GM23338 (cell line): ENCODE results near the gene POLR3A. TPM values are rescaled to one million over a fixed set of nuclear protein-coding genes. Genes with fewer than 3 reads are reported as not detected.

Experiments
- ATAC-seq: fragments of 200-7000 bp; cut with Tn5 transposase; 3 replicates; pipeline ENCODE4 v1.9.1; 2020
- DNase-seq: peaks from one replicate; pipeline ENCODE4 v3.0.0-alpha.2; 2015; ENCODE audit warnings: low spot score
- H2AFZ ChIP-seq: fragments of 200-600 bp; sonication (generic); 2 replicates; pipeline ENCODE4 v1.8.0; 2016; ENCODE audit warnings: antibody characterized with exemption, mild to moderate bottlenecking, moderate library complexity
- H3F3A ChIP-seq: fragments of 200-600 bp; sonication (generic); replicated peaks from 2 replicates; pipeline ENCODE4 v1.8.0; 2017; ENCODE audit warnings: antibody characterized with exemption, mixed run types, low read depth
- H3K27ac ChIP-seq: fragments of 200-600 bp; sonication (generic); 2 replicates; pipeline ENCODE4 v1.6.1; 2016; ENCODE audit warnings: low read depth
- H3K27me3 ChIP-seq: fragments of 200-600 bp; sonication (generic); 2 replicates; pipeline ENCODE4 v1.8.0; 2016; ENCODE audit warnings: mild to moderate bottlenecking, mixed run types, moderate library complexity; ENCODE audit not compliant: insufficient read depth
- H3K36me3 ChIP-seq: fragments of 200-600 bp; sonication (generic); 2 replicates; pipeline ENCODE4 v1.8.0; 2016; ENCODE audit warnings: mild to moderate bottlenecking; ENCODE audit not compliant: insufficient read depth
- H3K4me1 ChIP-seq: fragments of 200-600 bp; sonication (generic); 2 replicates; pipeline ENCODE4 v1.8.0; 2016; ENCODE audit warnings: mild to moderate bottlenecking, moderate library complexity; ENCODE audit not compliant: insufficient read depth
- H3K4me2 ChIP-seq: fragments of 200-600 bp; sonication (generic); 2 replicates; pipeline ENCODE4 v1.7.1; 2017; ENCODE audit warnings: mixed run types
- H3K4me3 ChIP-seq: fragments of 200-600 bp; sonication (generic); 2 replicates; pipeline ENCODE4 v1.6.1; 2016; ENCODE audit warnings: mixed run types
- H3K79me2 ChIP-seq: fragments of 200-600 bp; sonication (generic); replicated peaks from 2 replicates; pipeline ENCODE4 v1.8.0; 2017; ENCODE audit warnings: mild to moderate bottlenecking; ENCODE audit not compliant: insufficient read depth
- H3K9me2 ChIP-seq: fragments of 200-600 bp; sonication (generic); 2 replicates; pipeline ENCODE4 v1.8.0; 2017; ENCODE audit not compliant: insufficient read depth
- H4K20me1 ChIP-seq: fragments of 200-600 bp; sonication (generic); replicated peaks from 2 replicates; pipeline ENCODE4 v1.8.0; 2017; ENCODE audit warnings: mild to moderate bottlenecking; ENCODE audit not compliant: insufficient read depth
- H3K27ac Mint-ChIP-seq: 2 replicates; pipeline ENCODE4 v1.8.0; 2020; ENCODE audit warnings: inconsistent platforms, mild to moderate bottlenecking, moderate library complexity, mixed read lengths
- H3K27me3 Mint-ChIP-seq: 3 replicates; pipeline ENCODE4 v1.8.0; 2022; ENCODE audit warnings: low read depth, mild to moderate bottlenecking, moderate library complexity, mixed read lengths, inconsistent platforms; ENCODE audit not compliant: insufficient read depth, poor library complexity
- H3K36me3 Mint-ChIP-seq: 3 replicates; pipeline ENCODE4 v1.8.0; 2021; ENCODE audit warnings: low read depth, mild to moderate bottlenecking, inconsistent platforms, moderate library complexity, mixed read lengths
- H3K4me1 Mint-ChIP-seq: 3 replicates; pipeline ENCODE4 v1.8.0; 2020; ENCODE audit warnings: mild to moderate bottlenecking, inconsistent platforms, mixed read lengths
- H3K4me3 Mint-ChIP-seq: 3 replicates; pipeline ENCODE4 v1.8.0; 2021; ENCODE audit warnings: moderate library complexity, mild to moderate bottlenecking, inconsistent platforms, mixed read lengths
- H3K9me3 Mint-ChIP-seq: 3 replicates; pipeline ENCODE4 v1.8.0; 2020; ENCODE audit warnings: moderate library complexity, mild to moderate bottlenecking, inconsistent platforms, mixed read lengths
- CREB1 ChIP-seq: fragments of 250-450 bp; sonication (Bioruptor Pico); IDR thresholded peaks from 2 replicates; pipeline ENCODE4 v1.5.0; 2020; ENCODE audit warnings: low read depth, mild to moderate bottlenecking, moderate library complexity
- CTCF ChIP-seq, 2 experiments: fragments of 200-600 bp in 1 of 2; sonication (generic) in 1 of 2; conservative IDR thresholded peaks; 2 replicates each; pipeline versions ENCODE4 v1.5.1 to v1.6.1; 2016 to 2017; ENCODE audit warnings: antibody characterized with exemption in 2 of 2, low read depth in 2 of 2, mild to moderate bottlenecking in 2 of 2, moderate library complexity in 1 of 2
- ETS1 ChIP-seq: IDR thresholded peaks from 2 replicates; pipeline ENCODE4 v1.6.1; 2016; ENCODE audit warnings: antibody characterized with exemption
- EZH2phosphoT487 ChIP-seq: fragments of 200-600 bp; sonication (generic); IDR thresholded peaks from one replicate; pipeline ENCODE4 v1.8.1; 2018; ENCODE audit warnings: antibody characterized with exemption; ENCODE audit not compliant: unreplicated experiment
- JUNB ChIP-seq: IDR thresholded peaks from one replicate; pipeline ENCODE4 v1.6.1; 2016; ENCODE audit warnings: antibody characterized with exemption; ENCODE audit not compliant: unreplicated experiment
- NANOG ChIP-seq: IDR thresholded peaks from 2 replicates; pipeline ENCODE4 v1.6.1; 2016; ENCODE audit warnings: antibody characterized with exemption, borderline replicate concordance
- ZNF114 ChIP-seq: fragments of 250-450 bp; sonication (Bioruptor Pico); IDR thresholded peaks from 2 replicates; pipeline ENCODE4 v1.5.0; 2020; ENCODE audit warnings: mild to moderate bottlenecking, moderate library complexity
- ZNF331 ChIP-seq: fragments of 250-450 bp; sonication (Bioruptor Pico); IDR thresholded peaks from 2 replicates; pipeline ENCODE4 v1.5.0; 2020; ENCODE audit warnings: low read depth, mild to moderate bottlenecking, moderate library complexity
- polyA plus RNA-seq: library from polyadenylated mRNA; unstranded; fragments of >200 nt; fragmentation: Nextera tagmentation; extraction: Ambion mirVana; gene quantifications from 2 replicates; pipeline ENCODE4 v1.2.1, GENCODE V29; 2016
- total RNA-seq: library from RNA; depleted of rRNA; stranded (reverse); fragments of >200 nt; shearing (Covaris generic); gene quantifications from 2 replicates; pipeline ENCODE4 v1.2.3, GENCODE V29; 2014

The POLR3A gene
- total and polyA plus RNA-seq, 2 experiments from 2014 or later, result 11.6 to 35.5 TPM

DNA sequence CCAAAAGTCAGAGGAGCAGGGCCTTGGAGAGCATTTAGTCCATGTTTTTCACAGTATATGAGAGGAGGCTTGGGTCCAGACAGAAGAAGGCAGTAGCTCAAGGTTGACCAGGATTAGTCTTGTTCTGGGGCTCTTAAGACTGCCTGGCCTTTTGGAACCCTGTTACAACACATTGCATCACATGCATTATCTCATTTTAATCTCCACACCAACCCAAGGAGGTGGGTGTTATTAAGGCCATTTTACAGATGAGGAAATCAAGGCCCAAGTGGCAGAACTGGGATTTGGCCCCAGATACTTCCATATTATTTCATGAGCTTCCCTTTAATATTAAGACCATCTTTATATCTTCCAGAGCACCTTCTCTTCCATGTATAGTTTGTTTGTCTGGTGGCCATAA is 43.2 kb upstream of the POLR3A start:
- no peak for DNase-seq
- Mint-ChIP-seq H3K4me3 (no peak overlapping the region), H3K27me3 (peaks cover 5% of the 10 kb centered on the region), H3K4me1 (peaks cover 3% of the 10 kb centered on the region), H3K27ac (no peak overlapping the region), H3K36me3 (peaks cover 17% of the 10 kb centered on the region), H3K9me3 (peaks cover 37% of the 10 kb centered on the region)
- H2AFZ ChIP-seq, result no peak overlapping the region
- no peak for ATAC-seq
- H3K4me1 ChIP-seq, result peaks cover 3% of the 10 kb centered on the region; the same call in 1 of the 2 replicates
- no peaks in the 10 kb centered on the region for H3F3A ChIP-seq
- H3K36me3 ChIP-seq, result no peaks in the 10 kb centered on the region; the same call in 1 of the 2 replicates
- 0 out of 2 replicates have a peak, but pooled peaks cover 11% of the 10 kb centered on the region for H3K9me2 ChIP-seq
- no peaks in the 10 kb centered on the region for H3K79me2 ChIP-seq
- no peak overlapping the region for H3K4me2 ChIP-seq
- H4K20me1 ChIP-seq, result no peaks in the 10 kb centered on the region
- no peaks in the 10 kb centered on the region for H3K27me3 ChIP-seq
- no peak for TF ChIP-seq CTCF (conservative IDR thresholded peaks at IDR 0.05; ENCODE audit: low read depth in 2 of 2)
- TF ChIP-seq NANOG, result no peak
- TF ChIP-seq ETS1, result no peak
- TF ChIP-seq EZH2phosphoT487, result no peak
- TF ChIP-seq ZNF331 (CRISPR knock-in tag), result no peak
- TF ChIP-seq ZNF114 (CRISPR knock-in tag), result no peak
- H3K27ac ChIP-seq, result no peak overlapping the region
- H3K4me3 ChIP-seq, result no peak overlapping the region

DNA sequence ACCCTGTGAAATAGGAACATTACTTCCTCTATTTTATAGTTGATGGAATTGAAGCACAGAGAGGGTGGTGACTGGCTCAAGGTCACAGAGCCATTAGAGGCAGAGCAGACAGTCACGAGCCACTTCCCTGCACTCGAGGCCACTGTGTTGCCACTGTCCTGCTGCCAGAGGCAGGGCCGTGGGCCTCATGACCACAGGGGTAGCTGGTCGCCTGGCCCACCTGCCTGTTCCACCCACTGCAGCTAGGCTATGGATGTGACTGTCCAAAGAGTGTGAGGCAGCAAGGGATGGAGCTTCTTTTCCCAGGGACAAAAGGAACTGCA is 42.5 kb upstream of the POLR3A start:
- no peak overlapping the region for H2AFZ ChIP-seq
- H3K27ac Mint-ChIP-seq, result no peak overlapping the region

More for the DNA sequence above, 42.5 kb upstream of the POLR3A start:
- no peak for DNase-seq
- no peaks in the 10 kb centered on the region for H4K20me1 ChIP-seq
- no peak overlapping the region for H3K4me3 ChIP-seq
- Mint-ChIP-seq H3K9me3 (peaks cover 30% of the 10 kb centered on the region), H3K4me3 (no peak overlapping the region), H3K4me1 (peaks cover 3% of the 10 kb centered on the region), H3K36me3 (peaks cover 13% of the 10 kb centered on the region), H3K27me3 (peaks cover 5% of the 10 kb centered on the region)
- no peaks in the 10 kb centered on the region for H3K79me2 ChIP-seq
- no peaks in the 10 kb centered on the region; the same call in 1 of the 2 replicates for H3K36me3 ChIP-seq
- H3K4me2 ChIP-seq, result no peak overlapping the region
- H3K4me1 ChIP-seq, result peaks cover 3% of the 10 kb centered on the region; the same call in 1 of the 2 replicates
- no peaks in the 10 kb centered on the region for H3K27me3 ChIP-seq
- H3F3A ChIP-seq, result no peaks in the 10 kb centered on the region
- no peak for ATAC-seq
- H3K27ac ChIP-seq, result no peak overlapping the region
- 0 out of 2 replicates have a peak, but pooled peaks cover 11% of the 10 kb centered on the region for H3K9me2 ChIP-seq
- TF ChIP-seq JUNB (no peak), CREB1 (CRISPR knock-in tag) (no peak)
